HG03469 (cell line): ENCODE measurements around the gene ZNF283.
"Not testable (repeated sequence)": the region's sequence is repeated elsewhere in the genome, so short reads cannot be mapped to it uniquely, and the experiment has no call there.

Experiments used
- ATAC-seq: cut with Tn5 transposase; IDR thresholded peaks from one replicate; pipeline ENCODE4 v1.9.1; 2021; ENCODE audit warnings: mild to moderate bottlenecking, moderate library complexity, moderate number of reproducible peaks; ENCODE audit not compliant: unreplicated experiment

ZNF283 gene

DNA sequence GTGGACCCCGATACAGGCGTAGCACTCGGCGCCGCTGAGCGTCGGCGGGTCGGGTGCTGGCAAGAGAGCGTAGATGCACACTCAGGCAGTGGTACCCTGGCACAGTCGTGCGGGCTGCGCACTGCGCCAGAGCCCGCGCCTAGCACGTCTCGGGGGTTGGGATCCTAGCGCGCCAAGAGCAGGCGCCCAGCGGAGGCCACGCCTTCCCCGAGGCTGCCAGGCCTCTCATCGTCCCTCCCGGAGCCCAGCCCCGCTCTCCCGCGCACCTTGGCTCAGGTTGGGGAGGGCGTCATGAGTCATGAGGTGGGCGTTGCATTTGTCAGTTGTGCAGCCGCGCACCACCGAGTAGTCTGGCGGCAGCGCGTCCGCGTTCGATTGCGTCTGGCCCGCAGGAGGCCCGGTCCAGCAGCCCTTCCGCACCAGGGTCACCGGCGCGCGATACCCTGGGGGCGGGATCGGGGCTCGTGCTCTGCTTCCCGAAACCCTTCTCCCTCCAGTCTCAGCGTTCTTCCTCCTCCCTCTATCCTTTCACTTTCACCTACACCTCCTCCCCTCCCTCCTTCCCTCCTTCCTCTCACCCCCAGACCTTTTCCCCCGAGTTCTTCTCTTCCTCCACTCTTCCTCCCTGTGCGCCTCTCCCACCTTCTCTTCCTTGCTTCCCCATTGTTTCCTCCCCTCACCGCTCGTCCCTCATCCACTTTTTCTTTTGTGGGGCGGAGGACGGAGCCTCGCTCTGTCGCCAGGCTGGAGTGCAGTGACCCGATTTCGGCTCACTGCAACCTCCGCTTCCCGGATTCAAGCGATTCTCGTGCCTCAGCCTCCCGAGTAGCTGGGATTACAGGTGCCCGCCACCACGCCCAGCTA, 28.3 kb upstream of the ZNF283 start:
- no peak for ATAC-seq

- ATAC-seq, result no peak
Observed at GRCh38 chr19:43799502-43800142, 27.5 kb upstream of the ZNF283 start.

DNA sequence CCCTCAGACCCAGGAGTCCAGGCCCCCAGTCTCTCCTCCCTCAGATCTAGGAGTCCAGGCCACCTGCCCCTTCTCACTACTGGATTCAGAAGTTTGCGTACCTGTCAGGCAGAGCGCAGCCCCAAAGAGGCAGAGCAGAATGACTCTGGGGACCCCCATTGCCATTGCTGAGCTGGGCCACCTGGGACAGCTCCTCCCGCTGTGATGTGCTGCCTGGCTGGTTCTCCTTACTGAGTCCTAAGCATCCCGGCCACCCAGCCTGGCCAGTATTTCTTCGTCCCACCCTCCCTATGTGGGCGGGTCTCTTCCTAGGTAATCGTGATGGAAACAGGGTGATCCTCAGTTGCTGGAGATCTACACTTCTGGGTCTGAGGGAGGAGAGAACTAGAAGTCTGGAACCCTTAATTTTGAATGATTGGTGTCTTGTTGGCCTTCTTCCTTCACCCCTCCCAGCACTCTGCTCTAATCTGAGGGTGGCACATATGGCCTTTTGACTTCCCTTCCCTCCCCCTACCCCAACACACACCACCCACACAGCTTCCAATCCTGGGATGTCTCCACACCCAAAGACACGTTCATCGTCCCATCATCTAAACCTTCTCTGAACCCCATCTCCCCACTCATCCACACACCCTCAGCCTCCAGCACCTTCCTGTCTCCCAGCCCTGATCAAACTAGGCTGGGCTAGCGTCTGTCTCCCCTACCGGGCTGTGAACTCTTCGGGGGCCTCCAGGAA, 24.7 kb upstream of the ZNF283 start, which contains the start of gene LYPD5:
LYPD5 (minus strand) TSS at position 232 of the 736 bp plus-strand sequence; CDS start at position 165, 67 bp downstream.
- no peak for ATAC-seq

DNA sequence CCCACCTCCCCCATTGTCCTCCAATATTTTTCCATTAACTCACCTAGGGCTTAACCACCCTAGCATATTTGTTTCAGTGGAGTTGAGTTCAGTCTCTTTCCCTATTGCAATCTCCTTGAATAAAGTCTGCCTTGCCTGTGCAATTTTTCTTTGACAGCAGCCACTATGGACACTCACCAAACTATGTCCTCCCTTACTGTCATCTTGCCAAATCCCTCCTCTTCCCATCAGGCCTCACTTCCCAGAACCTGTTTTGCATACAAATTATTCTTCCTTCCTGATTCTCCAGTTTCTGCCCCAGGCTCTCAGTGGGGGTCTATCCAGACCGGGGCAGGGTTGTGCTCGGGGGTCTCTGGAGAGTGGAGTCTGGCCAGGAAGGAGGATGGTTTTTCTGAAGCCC, 22.7 kb upstream of the ZNF283 start:
- ATAC-seq, result no peak

- ATAC-seq, result not testable (repeated sequence)
Observed at GRCh38 chr19:43806401-43806800, 20.7 kb upstream of the ZNF283 start.

GRCh38 chr19:43806848-43807247, 20.3 kb upstream of the ZNF283 start:
- no peak for ATAC-seq

DNA sequence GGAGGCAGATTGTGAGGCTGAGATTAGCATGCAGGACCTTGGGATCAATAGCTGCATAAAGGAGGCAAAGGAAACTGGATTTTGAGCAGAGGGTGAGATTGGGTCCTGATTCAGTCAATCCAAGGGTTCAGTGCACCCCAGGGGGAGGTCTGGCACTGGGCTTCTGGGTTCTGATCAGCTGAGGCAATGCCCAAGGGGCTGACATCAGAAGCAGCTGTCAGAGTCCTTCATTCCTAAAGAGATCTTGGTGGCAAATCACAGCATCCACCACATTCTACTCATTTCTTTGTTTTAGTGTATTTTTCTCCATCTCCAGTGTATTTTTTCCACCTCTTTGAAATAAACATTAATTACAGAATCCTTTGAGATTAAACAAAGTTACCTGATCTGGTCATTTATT, 19.5 kb upstream of the ZNF283 start:
- ATAC-seq, result no peak

DNA sequence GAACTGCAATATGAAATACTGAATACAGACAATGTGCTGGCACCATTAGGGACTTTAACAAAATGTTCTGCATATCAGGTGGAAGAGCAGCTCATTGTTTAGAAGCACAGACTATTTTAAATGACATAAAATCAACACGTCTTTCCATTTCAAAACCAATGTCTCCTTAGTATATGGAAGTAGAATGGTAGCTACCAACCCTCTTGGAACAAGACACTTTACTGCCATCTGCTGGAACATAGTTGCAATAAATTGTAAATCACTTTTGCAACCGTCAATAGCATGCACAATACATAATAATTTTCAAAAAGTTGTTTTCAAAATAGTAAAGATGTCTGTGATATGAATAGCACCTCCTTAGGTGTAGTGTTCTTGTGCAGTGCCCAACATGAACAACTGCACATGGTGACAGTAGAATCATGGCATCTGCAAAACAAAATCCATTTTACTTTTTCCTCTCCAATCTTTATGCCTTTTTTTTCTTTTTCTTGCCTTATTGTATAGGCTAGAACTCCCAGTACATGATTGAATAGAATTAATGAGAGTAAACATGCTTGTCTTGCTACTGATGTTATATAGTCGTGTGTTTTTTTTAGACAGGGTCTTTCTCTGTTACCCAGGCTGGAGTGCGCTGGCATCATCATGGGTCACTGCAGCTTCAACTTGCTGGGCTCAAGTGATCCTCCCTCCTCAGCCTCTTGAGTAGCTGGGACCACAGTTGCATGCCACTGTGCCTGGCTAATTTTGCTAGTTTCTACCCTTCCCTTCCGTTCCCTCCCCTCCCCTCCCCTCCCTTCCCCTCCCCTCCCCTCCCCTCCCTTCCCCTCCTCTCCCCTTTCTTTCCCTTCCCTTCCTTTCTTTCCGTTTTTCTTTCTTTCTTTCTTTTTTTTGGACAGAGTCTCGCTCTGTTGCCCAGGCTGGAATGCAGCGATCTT, 17.1 kb upstream of the ZNF283 start:
- no peak for ATAC-seq

- ATAC-seq, result no peak
Observed at GRCh38 chr19:43811837-43812236, 15.3 kb upstream of the ZNF283 start.

- no peak for ATAC-seq
Observed at GRCh38 chr19:43812259-43812658, 14.9 kb upstream of the ZNF283 start.

- ATAC-seq, result no peak
Observed at GRCh38 chr19:43812688-43813087, 14.4 kb upstream of the ZNF283 start.

DNA sequence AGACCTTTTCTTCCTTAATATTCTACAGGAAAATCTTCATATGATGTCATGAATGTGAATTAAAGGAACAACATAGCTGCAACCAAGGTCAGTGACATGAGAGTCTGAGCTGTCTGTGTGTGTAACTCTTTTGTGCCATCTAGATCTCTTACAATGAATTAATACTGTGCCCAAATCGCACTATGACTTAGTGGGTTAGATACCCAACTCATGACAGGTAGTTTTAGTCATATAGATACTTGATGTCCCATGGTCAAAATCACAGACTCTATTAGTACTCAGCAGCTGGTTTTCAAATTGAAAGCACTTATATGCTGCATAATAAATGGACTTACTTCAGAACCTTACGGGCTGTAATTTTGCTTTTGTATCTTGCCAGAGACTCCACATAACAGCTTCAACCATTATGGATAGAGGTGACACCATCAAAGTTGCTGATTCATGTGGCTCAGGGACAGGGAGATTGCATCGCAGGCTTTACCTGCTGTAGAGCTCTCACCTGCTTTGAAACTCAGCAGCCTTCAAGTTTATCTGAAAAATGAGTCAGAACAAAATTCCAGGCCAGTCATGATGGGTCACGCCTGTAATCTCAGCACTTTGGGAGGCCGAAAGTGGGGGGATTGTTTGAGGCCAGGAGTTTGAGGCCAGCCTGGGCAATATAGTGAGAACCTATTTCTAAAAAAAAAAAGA, 12.3 kb upstream of the ZNF283 start:
- no peak for ATAC-seq

GRCh38 chr19:43817454-43817853, 9.7 kb upstream of the ZNF283 start:
- ATAC-seq, result not testable (repeated sequence)

DNA sequence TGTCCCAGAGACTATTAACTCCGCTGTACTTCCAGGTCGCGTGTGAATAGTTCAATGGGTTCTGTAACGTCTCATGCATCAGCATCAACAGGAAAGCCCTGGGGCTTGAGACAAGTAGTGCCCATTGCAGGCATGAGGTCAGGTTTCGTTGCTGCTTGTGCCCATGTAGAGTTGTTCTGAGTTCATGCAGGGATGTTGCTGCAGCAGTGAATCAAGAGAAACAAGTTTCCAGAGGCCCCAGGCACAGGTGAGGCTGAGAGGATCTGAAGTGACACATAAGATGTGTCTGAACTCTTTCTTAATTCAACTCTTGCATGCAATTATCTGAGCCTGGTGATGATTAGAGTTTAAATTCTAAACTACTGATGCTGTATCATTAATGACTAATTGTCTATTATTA, 8.6 kb upstream of the ZNF283 start:
- no peak for ATAC-seq

- ATAC-seq, result no peak
Observed at GRCh38 chr19:43820098-43820883, 6.8 kb upstream of the ZNF283 start.

DNA sequence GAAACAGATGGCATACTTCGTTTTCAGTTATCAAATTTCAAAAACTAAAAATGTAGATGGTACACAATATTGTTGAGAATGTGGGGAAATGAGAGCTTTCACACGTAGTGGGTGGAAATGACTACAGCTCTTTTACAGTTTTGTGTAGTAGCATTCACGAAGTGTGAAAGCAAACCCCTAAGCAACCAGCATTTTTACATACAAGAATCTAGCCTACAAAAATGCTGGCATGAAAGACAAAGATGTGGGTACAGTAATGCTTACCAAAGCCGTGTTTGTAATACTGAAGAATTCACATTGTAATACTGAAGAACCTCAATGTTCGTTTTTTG, 6.3 kb upstream of the ZNF283 start:
- no peak for ATAC-seq

DNA sequence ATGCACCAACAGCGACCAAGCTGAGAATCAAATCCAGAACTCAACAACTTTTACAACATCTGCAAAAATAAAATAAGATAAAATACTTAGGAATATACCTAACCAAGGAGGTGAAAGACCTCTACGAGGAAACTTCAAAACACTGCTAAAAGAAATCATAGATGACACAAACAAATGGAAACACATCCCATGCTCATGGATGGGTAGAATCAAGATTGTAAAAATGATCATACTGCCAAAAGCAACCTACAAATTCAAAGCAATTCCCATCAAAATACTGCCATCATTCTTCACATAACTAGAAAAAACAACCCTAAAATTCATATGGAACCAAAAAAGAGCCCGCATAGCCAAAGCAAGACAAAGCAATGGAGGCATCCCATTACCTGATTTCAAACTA, 3.3 kb upstream of the ZNF283 start:
- ATAC-seq, result not testable (repeated sequence)

GRCh38 chr19:43824572-43824971, 2.5 kb upstream of the ZNF283 start:
- not testable (repeated sequence) for ATAC-seq

DNA sequence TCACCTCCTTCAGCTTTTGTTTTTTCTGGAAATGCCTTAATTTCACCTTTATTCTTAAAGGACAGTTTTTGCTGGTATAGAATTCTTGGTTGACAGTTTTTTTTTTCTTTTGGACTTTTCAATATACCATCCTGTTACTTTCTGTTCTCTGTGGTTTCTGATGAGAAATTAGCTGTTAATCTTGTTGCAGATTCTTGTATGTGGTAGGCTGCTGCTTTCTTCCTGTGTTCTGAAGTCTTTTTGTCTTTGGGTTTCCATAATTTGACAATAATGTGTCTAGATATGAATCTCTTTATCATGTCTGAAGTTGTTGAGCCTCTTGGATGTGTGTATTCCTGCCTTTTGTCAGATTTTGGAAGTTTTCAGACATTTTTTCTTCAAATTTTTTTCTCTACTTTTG, 12.0 kb downstream of the ZNF283 start:
- no peak for ATAC-seq
